GM18511 (cell line): ENCODE measurements around the gene NKX1-1.

Source experiments
- ATAC-seq: cut with Tn5 transposase; IDR thresholded peaks from one replicate; pipeline ENCODE4 v1.9.1; 2021; ENCODE audit warnings: mild to moderate bottlenecking, moderate library complexity; ENCODE audit not compliant: unreplicated experiment

NKX1-1 gene

GRCh38 chr4:1362046-1362445 lies 44.2 kb downstream of the NKX1-1 start:
- no peak for ATAC-seq

- no peak for ATAC-seq
These were observed 44.8 kb downstream of the NKX1-1 start for GRCh38 chr4:1361431-1361830.

DNA sequence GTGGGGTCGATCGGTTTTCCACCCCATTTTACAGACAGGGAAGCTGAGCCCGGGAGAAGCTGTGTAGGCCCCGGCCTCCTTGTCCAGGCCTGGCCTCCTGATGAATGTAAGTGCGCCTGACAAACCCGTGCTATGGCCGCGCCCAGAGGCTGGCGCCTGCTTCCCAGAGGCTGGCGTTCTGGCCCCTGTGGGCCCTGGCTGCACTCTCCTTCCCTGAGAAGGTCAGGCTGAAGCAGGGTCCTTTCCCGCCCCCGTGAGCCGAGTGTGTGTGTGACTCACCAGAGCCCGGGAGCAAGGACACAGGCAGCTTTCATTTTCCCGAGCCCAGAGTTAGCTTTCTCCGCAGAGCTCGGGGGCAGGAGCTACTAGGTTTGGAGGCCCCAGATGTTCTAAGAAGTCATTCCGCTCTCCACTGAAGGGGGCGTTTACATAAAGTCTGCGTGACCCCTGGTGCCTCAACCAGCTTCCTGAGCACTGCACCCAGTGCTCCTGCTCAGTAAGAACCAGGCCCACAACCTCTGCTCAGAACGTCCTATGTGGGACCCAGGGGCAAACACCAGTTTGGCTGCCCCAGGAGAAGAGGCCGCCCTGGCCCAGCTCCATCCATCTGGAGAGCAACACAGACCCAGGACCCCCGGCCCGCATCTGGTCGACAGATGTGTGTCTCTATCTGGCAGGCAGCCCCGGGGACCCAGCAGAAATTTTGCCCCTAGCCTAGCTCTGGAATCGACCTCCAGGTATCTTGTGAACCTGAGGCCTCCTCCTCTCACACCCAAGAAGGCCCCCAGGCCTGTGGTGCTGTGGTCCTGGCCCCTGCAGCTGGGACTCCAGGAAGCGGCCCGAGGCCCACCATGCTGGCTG lies 45.6 kb downstream of the NKX1-1 start:
- ATAC-seq = no peak

GRCh38 chr4:1359976-1360375 lies 46.3 kb downstream of the NKX1-1 start:
- no peak for ATAC-seq

DNA sequence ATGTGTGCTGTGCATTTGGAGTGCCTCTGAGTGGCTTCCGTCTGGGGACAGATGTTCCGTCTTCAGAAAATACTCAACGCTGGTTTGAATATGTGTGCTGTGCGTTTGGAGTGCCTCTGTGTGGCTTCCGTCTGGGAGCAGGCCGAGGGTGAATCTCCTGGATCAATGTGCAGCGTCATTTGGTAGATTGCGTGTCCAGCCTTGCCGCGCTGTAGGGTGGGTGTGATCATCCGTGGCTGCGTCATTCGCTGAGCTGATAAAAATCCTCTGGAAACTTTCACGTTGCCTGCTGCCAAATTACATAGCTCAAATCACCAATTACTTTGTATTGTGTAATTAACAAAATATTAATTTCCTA lies 47.1 kb downstream of the NKX1-1 start:
- ATAC-seq = no peak

DNA sequence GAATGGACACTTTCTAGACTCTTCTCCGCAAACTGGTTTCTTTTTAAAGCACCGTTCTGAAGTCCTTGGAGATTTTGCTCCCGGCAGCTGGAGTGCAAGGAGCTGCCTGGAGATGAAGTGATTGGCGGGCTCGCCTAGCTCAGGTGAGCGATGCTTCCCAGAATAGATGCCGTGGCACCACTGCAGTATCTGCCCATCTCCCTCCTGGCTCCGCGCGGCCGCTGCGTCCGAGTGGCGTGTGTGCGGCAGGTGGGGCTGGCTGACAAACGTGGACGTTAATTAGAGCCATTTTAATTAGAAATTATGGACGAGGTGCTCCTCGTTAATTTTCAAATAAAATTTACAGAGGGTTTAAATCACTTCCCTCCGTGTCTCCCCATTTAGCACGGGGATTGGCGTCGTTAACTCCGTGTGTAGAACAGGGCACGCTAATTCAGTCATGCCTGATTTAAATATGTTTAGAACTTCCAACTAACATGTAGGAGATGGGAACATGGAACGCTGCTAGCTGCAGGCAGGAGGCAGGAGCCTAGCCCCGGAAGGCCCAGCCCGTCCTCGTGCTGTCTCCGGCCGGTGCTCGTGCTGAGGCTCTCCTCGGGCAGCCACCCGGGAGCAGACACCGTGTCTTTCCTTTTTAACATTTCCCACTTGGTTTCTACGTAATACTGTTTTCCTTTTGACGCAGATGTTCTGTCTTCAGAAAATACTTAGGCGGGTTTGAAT lies 47.7 kb downstream of the NKX1-1 start:
- no peak for ATAC-seq

GRCh38 chr4:1357356-1358248 lies 48.6 kb downstream of the NKX1-1 start:
- ATAC-seq = no peak

- no peak for ATAC-seq
These were observed 49.9 kb downstream of the NKX1-1 start for GRCh38 chr4:1356181-1356998.

- no peak for ATAC-seq
These were observed 50.9 kb downstream of the NKX1-1 start for GRCh38 chr4:1355378-1355777.

- ATAC-seq = no peak
These were observed 51.3 kb downstream of the NKX1-1 start for GRCh38 chr4:1354983-1355275.

GRCh38 chr4:1354136-1354982 lies 51.9 kb downstream of the NKX1-1 start:
- no peak for ATAC-seq

DNA sequence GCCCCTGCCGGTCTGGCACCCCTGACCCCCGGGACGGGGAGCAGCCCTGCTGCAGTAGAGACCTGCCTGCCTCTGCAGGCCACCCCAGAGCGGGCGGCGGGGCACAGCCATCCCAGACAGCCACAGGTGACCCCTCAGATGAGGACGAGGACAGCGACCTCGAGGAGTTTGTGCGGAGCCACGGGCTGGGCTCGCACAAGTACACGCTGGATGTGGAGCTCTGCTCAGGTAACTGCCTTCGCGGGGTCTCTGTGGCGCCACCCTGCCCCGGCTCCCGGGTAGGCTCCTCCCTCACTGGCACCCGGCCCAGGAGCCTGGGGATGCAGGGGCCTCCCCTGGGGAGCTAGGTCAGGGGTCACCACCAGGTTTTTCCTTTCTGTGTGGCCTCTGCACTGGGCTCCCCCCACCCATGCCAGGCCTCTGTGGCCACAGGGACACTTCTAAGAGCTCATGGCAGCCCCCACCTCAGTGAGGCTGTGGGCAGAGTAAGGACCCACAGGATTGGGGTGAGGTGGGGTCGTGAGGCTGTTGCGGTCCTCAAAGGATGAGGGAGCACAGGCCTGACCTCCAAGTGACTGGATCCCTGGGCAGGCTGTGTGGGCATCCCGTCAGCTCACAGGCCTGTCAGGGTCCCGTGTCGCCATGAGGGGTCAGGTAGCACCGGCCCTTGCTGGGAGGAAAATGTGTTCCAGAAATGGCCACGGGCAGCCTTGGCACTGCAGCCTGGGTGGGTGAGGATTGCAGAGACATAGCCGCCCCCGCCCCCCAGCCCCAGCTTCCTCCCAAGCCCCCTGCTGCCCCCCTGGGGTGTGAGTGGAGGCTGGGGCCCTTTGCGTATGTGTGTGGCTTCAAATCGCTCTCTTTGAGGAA lies 52.8 kb downstream of the NKX1-1 start:
- ATAC-seq = no peak
